OCI-LY3 (cell line): ENCODE data around the gene MMP28.

Source experiments
- CTCF ChIP-seq: fragments of 200-600, 300-600 bp; sonication (generic); IDR thresholded peaks from 2 replicates; pipeline ENCODE4 v1.5.1; 2014; ENCODE audit warnings: antibody characterized with exemption, low read length, low read depth
- EZH2phosphoT487 ChIP-seq: fragments of 200-600 bp; shearing (Covaris generic); IDR thresholded peaks from 2 replicates; pipeline ENCODE4 v1.6.1; 2018; ENCODE audit warnings: antibody characterized with exemption, mixed run types, low read depth

GRCh38 chr17:35774499-35774898 lies 20.9 kb downstream of the MMP28 start:
- TF ChIP-seq CTCF (no peak), EZH2phosphoT487 (no peak)
